CD14-positive monocyte (primary cell): ENCODE measurements around the gene MSX1. TPM values are rescaled to one million over a fixed set of nuclear protein-coding genes. Genes with fewer than 3 reads are reported as not detected.

Source experiments
- DNase-seq, 3 donors: peaks; one replicate each; pipeline ENCODE4 v3.0.0-alpha.2; 2011 to 2022
- H2AFZ ChIP-seq: 2 replicates; pipeline ENCODE4 v1.6.0; 2012; ENCODE audit warnings: mild to moderate bottlenecking, low read depth, low read length, inconsistent platforms; ENCODE audit not compliant: insufficient read depth, poor library complexity, severe bottlenecking
- H3K27ac ChIP-seq, 2 donors: 1 replicate in 1 of 2; 2 replicates in 1 of 2; pipeline ENCODE4 v1.5.1; 2012 to 2013; ENCODE audit warnings: low read length in 2 of 2, control low read depth in 1 of 2, inconsistent platforms in 1 of 2, low read depth in 1 of 2, mild to moderate bottlenecking in 1 of 2
- H3K27me3 ChIP-seq, 2 donors: one replicate each; pipeline versions ENCODE4 v1.6.0 to v1.6.1; 2011 to 2013; ENCODE audit warnings: low read length in 2 of 2; ENCODE audit not compliant: control insufficient read depth in 2 of 2, insufficient read depth in 2 of 2
- H3K36me3 ChIP-seq, 2 donors: replicated peaks in 1 of 2; 1 replicate in 1 of 2; 2 replicates in 1 of 2; pipeline versions ENCODE4 v1.5.1 to v1.6.1; 2012 to 2013; ENCODE audit warnings: low read length in 2 of 2, control low read depth in 1 of 2, inconsistent platforms in 1 of 2, mild to moderate bottlenecking in 1 of 2; ENCODE audit not compliant: insufficient read depth in 2 of 2, control insufficient read depth in 1 of 2
- H3K4me1 ChIP-seq, 2 donors: 1 replicate in 1 of 2; 2 replicates in 1 of 2; pipeline versions ENCODE4 v1.5.1 to v1.6.1; 2012 to 2013; ENCODE audit warnings: low read length in 2 of 2, control low read depth in 1 of 2, inconsistent platforms in 1 of 2, mild to moderate bottlenecking in 1 of 2, moderate library complexity in 1 of 2; ENCODE audit not compliant: insufficient read depth in 2 of 2, control insufficient read depth in 1 of 2
- H3K4me2 ChIP-seq: replicated peaks from 2 replicates; pipeline ENCODE3; 2012; ENCODE audit warnings: low read length, moderate library complexity, mild to moderate bottlenecking; ENCODE audit not compliant: poor library complexity, severe bottlenecking; ENCODE audit errors: extremely low read depth
- H3K4me3 ChIP-seq, 3 experiments: fragments of 200-600 bp in 1 of 3; sonication (generic) in 1 of 3; replicated peaks in 1 of 3; 1 replicate in 2 of 3; 2 replicates in 1 of 3; pipeline ENCODE4 v1.5.1; 2011 to 2013; ENCODE audit warnings: low read length in 3 of 3, mild to moderate bottlenecking in 3 of 3, control low read depth in 2 of 3, low read depth in 2 of 3, inconsistent platforms in 1 of 3, moderate library complexity in 1 of 3
- H3K79me2 ChIP-seq: 2 replicates; pipeline ENCODE4 v1.6.0; 2012; ENCODE audit warnings: mild to moderate bottlenecking, control low read depth, inconsistent platforms, low read length, moderate library complexity; ENCODE audit not compliant: insufficient read depth
- H3K9ac ChIP-seq: 2 replicates; pipeline ENCODE4 v1.6.0; 2017; ENCODE audit warnings: low read length, mild to moderate bottlenecking; ENCODE audit not compliant: insufficient read depth, poor library complexity, severe bottlenecking
- H3K9me3 ChIP-seq, 2 donors: replicated peaks in 1 of 2; 1 replicate in 1 of 2; 2 replicates in 1 of 2; pipeline versions ENCODE4 v1.5.1 to v1.6.1; 2012 to 2013; ENCODE audit warnings: low read length in 2 of 2, control low read depth in 1 of 2; ENCODE audit not compliant: control insufficient read depth in 1 of 2, insufficient read depth in 1 of 2
- H4K20me1 ChIP-seq: 2 replicates; pipeline ENCODE4 v1.6.0; 2012; ENCODE audit warnings: mild to moderate bottlenecking, low read length, control low read depth, moderate library complexity; ENCODE audit not compliant: insufficient read depth
- H3K27ac Mint-ChIP-seq, 7 donors: one replicate each; pipeline ENCODE4 v1.8.0; 2020; ENCODE audit warnings: mild to moderate bottlenecking in 7 of 7, mixed read lengths in 7 of 7, moderate library complexity in 6 of 7, inconsistent platforms in 2 of 7
- H3K27me3 Mint-ChIP-seq, 3 donors: one replicate each; pipeline ENCODE4 v1.8.0; 2021 to 2022; ENCODE audit warnings: low read depth in 3 of 3, mild to moderate bottlenecking in 3 of 3, mixed read lengths in 3 of 3, moderate library complexity in 3 of 3, inconsistent platforms in 1 of 3
- H3K36me3 Mint-ChIP-seq, 2 donors: one replicate each; pipeline ENCODE4 v1.8.0; 2020; ENCODE audit warnings: mixed read lengths in 2 of 2, inconsistent platforms in 1 of 2, mild to moderate bottlenecking in 1 of 2
- H3K4me1 Mint-ChIP-seq: one replicate; pipeline ENCODE4 v1.8.0; 2020; ENCODE audit warnings: mild to moderate bottlenecking, mixed read lengths
- H3K4me3 Mint-ChIP-seq, 2 donors: one replicate each; pipeline ENCODE4 v1.8.0; 2020; ENCODE audit warnings: mild to moderate bottlenecking in 2 of 2, mixed read lengths in 2 of 2, moderate library complexity in 1 of 2
- H3K9me3 Mint-ChIP-seq, 7 donors: one replicate each; pipeline ENCODE4 v1.8.0; 2020 to 2022; ENCODE audit warnings: mixed read lengths in 7 of 7, mild to moderate bottlenecking in 6 of 7, moderate library complexity in 6 of 7, inconsistent platforms in 2 of 7
- WGBS: methylation state at CpG from one replicate; pipeline ENCODE4 v1.1.5; 2013; ENCODE audit warnings: missing lambda C conversion rate; ENCODE audit not compliant: insufficient coverage; 5-methylcytosine and 5-hydroxymethylcytosine counted together
- intact Hi-C, 2 donors: fragments of 100-400 bp; cut with micrococcal nuclease; formaldehyde crosslinking; loops; one replicate each; pipeline versions ENCODE4 v1.15.0 to v1.15.1; 2023
- polyA plus RNA-seq, 3 donors: library from polyadenylated mRNA; depleted of rRNA in 1 of 3; unstranded in 2 of 3; stranded (reverse) in 1 of 3; fragments of 300-500 nt in 2 of 3; fragments of >200 nt in 1 of 3; fragmentation: Illumina TruSeq in 2 of 3; gene quantifications; 1 replicate in 2 of 3; 2 replicates in 1 of 3; pipeline ENCODE4 v1.2.3, GENCODE V29; 2012 to 2021
- TF ChIP-seq, protein P1 (sequence below): fragments of 200-600 bp; IDR thresholded peaks from one replicate; pipeline ENCODE4 v1.8.0; 2022; ENCODE audit warnings: antibody characterized with exemption, mild to moderate bottlenecking

MSX1 gene
- polyA plus RNA-seq, 3 donors: not detected

DNA sequence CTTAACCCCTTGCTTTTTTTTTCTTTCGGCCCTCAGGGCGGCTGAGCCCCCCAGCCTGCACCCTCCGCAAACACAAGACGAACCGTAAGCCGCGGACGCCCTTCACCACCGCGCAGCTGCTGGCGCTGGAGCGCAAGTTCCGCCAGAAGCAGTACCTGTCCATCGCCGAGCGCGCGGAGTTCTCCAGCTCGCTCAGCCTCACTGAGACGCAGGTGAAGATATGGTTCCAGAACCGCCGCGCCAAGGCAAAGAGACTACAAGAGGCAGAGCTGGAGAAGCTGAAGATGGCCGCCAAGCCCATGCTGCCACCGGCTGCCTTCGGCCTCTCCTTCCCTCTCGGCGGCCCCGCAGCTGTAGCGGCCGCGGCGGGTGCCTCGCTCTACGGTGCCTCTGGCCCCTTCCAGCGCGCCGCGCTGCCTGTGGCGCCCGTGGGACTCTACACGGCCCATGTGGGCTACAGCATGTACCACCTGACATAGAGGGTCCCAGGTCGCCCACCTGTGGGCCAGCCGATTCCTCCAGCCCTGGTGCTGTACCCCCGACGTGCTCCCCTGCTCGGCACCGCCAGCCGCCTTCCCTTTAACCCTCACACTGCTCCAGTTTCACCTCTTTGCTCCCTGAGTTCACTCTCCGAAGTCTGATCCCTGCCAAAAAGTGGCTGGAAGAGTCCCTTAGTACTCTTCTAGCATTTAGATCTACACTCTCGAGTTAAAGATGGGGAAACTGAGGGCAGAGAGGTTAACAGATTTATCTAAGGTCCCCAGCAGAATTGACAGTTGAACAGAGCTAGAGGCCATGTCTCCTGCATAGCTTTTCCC lies 3.4 kb downstream of the MSX1 start:
- TF ChIP-seq, protein P1, sequence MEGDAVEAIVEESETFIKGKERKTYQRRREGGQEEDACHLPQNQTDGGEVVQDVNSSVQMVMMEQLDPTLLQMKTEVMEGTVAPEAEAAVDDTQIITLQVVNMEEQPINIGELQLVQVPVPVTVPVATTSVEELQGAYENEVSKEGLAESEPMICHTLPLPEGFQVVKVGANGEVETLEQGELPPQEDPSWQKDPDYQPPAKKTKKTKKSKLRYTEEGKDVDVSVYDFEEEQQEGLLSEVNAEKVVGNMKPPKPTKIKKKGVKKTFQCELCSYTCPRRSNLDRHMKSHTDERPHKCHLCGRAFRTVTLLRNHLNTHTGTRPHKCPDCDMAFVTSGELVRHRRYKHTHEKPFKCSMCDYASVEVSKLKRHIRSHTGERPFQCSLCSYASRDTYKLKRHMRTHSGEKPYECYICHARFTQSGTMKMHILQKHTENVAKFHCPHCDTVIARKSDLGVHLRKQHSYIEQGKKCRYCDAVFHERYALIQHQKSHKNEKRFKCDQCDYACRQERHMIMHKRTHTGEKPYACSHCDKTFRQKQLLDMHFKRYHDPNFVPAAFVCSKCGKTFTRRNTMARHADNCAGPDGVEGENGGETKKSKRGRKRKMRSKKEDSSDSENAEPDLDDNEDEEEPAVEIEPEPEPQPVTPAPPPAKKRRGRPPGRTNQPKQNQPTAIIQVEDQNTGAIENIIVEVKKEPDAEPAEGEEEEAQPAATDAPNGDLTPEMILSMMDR: no peak
- Histone ChIP-seq H3K79me2 (no peaks in the 10 kb centered on the region), H2AFZ (no peak overlapping the region), H3K4me3 (no peak overlapping the region), H3K27ac (no peak overlapping the region), H3K9ac (no peak overlapping the region), H3K27me3 (peaks cover 78 to 91% of the 10 kb centered on the region in 2 donors), H4K20me1 (no peaks in the 10 kb centered on the region), H3K36me3 (no peaks in the 10 kb centered on the region), H3K4me1 (peaks cover 17 to 20% of the 10 kb centered on the region in 2 donors), H3K4me2 (no peak overlapping the region), H3K9me3 (peaks cover 17 to 79% of the 10 kb centered on the region in 2 donors)
- Mint-ChIP-seq H3K27me3 (peaks cover 53 to 78% (median 76%) of the 10 kb centered on the region in 3 donors), H3K36me3 (peaks cover under 1 to 11% of the 10 kb centered on the region in 2 donors), H3K27ac (no peak overlapping the region), H3K4me3 (peak overlapping the region in 1 of 2 donors; percentile 95), H3K4me1 (peaks cover 26% of the 10 kb centered on the region), H3K9me3 (peaks cover 3 to 44% (median 24%) of the 10 kb centered on the region in 7 donors)
- 22% methylated on average over 42 of the region's 51 CpGs for WGBS
- no peak for DNase-seq
- intact Hi-C loops: no loop called here

DNA sequence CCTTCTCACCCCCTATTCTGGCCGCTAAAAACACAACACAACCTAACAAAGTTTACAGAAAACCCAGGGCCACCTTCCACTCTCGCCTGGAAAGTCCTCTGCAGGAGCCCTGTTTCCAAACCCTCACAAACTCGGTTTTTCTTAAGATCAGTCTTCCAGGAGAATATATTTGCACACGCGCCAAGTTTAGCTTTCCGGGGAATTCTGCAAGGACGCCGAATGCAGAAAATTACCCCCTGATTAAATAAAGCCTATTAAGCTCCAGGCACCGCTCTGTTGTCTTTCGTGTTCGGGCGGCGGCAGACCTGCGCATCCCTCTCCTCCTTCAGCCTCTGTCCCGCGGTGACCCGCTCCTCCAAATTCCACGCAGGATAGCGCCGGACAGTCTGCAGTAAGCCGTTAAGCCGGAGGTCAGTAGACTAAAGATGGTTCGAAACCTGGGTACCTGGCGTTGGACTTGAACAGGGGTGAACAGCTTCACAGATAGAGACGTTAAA lies 5.0 kb downstream of the MSX1 start:
- H3K27me3 ChIP-seq: peaks cover 77 to 92% of the 10 kb centered on the region in 2 donors
- no peak for DNase-seq
- no peak overlapping the region for H2AFZ ChIP-seq
- WGBS: 17% methylated on average over 23 of the region's 25 CpGs
- Mint-ChIP-seq H3K27me3 (peaks cover 49 to 76% (median 74%) of the 10 kb centered on the region in 3 donors), H3K4me3 (peak overlapping the region in 1 of 2 donors; percentile 74), H3K9me3 (peaks cover 0 to 37% (median 13%) of the 10 kb centered on the region in 7 donors), H3K36me3 (peaks cover 0 to 7% of the 10 kb centered on the region in 2 donors), H3K4me1 (peaks cover 17% of the 10 kb centered on the region), H3K27ac (peak overlapping the region in 1 of 7 donors; percentile 26)
- no peaks in the 10 kb centered on the region for H3K79me2 ChIP-seq
- H3K4me1 ChIP-seq: peaks cover 12 to 15% of the 10 kb centered on the region in 2 donors
- no peaks in the 10 kb centered on the region for H3K36me3 ChIP-seq
- H3K9me3 ChIP-seq: peaks cover 10 to 78% of the 10 kb centered on the region in 2 donors
- intact Hi-C loops: no loop called here
- TF ChIP-seq, protein P1: no peak
- H3K9ac ChIP-seq: no peak overlapping the region
- no peaks in the 10 kb centered on the region for H4K20me1 ChIP-seq
- no peak overlapping the region for H3K4me3 ChIP-seq
- no peak overlapping the region for H3K27ac ChIP-seq
- no peak overlapping the region for H3K4me2 ChIP-seq
